GM18517 (cell line): ENCODE results near the gene PPIP5K2.
"Not testable (repeated sequence)": the region's sequence is repeated elsewhere in the genome, so short reads cannot be mapped to it uniquely, and the experiment has no call there.

Experiments
- ATAC-seq: cut with Tn5 transposase; IDR thresholded peaks from one replicate; pipeline ENCODE4 v1.9.1; 2021; ENCODE audit warnings: mild to moderate bottlenecking, moderate library complexity; ENCODE audit not compliant: unreplicated experiment

PPIP5K2 gene

GRCh38 chr5:103120607-103121200 is 603 bp downstream of the PPIP5K2 start:
- ATAC-seq: no peak

DNA sequence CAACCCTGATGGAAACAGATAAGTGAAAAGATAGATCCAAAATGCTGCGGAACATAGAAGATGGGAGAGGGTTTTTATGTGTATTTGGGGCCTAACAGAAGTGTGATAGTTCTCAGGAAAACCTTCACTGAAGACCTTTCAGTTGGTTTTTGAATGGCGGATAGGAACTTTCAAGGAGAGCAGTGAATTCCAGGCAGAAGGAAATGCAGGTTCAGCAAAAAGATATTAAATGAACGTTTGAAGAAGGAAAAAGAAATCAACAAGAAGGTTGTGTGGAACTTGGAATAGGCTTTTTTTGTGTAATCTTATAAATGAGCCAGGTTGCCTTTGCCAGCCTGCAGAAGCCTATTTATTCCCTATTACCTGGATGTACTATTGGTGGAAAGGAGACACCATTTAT is 2.1 kb downstream of the PPIP5K2 start:
- no peak for ATAC-seq

DNA sequence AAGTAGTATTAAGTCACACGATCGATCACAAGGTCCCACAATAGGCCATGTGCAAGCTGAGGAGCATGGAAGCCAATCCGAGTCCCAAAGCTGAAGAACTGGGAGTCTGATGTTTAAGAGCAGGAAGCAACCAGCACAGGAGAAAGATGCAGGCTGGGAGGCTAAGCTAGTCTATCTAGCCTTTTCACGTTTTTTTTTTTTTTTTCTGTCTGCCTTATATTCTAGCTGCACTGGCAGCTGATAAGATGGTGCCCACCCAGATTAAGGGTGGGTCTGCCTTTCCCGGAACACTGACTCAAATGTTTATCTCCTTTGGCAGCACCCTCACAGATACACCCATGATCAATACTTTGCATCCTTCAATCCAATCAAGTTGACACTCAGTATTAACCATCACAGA is 6.5 kb downstream of the PPIP5K2 start:
- ATAC-seq: no peak

DNA sequence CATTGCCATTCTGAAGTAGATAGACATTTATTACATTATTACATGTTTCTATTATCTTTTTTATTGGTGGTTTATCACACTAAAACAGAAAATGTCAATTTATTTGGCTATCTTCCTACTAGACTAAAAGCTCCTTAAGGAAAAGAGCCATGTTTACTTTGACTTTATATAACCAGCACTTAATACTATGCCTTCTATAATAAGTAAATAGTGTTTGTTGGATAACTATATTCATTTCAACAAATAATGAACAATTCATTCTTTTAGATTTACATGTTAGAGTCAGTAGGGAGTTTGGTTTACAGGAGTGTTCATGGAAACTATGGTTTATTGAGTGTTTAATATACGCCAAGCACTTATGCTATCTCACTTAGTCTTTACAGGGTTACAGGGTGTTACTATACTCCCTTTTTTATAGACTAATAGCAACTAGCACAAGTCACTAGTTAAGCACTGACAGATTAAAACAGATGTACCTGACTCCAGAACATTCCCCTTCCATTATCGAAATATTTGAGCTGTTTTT is 7.3 kb downstream of the PPIP5K2 start:
- no peak for ATAC-seq

GRCh38 chr5:103128202-103128601 is 8.1 kb downstream of the PPIP5K2 start:
- ATAC-seq: no peak

DNA sequence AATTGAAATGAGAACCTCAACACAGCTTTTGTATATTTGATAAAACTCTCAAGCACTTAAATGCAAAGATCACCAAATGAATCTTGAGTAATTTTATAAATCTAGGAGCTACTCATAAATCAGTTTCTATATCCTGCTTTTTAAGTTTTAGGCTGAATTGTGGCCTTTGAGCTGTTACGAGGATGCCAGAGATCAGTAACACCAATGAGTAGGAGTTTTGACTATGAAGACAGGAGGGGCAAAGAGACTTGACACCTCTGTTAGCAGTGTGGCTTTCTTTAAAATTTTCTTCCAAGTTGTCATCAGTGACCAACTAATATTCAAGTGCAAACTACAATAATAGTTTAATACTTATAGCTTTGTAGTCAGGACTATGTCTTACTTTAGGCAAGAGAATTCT is 12.6 kb downstream of the PPIP5K2 start:
- no peak for ATAC-seq

- ATAC-seq: no peak
These were observed 13.1 kb downstream of the PPIP5K2 start for GRCh38 chr5:103133231-103133630.

DNA sequence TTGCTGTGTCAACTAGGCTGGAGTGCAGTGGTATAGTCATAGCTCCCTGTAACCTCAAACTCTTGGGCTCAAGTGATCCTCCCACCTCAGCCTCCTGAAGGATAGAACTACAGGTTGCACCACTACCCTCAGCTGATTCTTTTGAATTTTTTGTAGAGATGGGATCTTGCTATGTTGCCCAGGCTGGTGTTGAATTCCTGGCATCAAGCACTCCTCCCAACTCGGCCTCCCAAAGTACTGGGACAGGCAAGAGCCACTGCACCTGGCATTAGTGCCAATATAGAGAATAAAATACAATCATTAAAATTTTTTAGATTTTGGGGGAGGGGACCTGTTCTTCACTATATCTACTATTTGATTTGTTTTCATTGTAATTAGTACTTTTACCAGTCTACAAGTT is 15.4 kb downstream of the PPIP5K2 start:
- no peak for ATAC-seq

DNA sequence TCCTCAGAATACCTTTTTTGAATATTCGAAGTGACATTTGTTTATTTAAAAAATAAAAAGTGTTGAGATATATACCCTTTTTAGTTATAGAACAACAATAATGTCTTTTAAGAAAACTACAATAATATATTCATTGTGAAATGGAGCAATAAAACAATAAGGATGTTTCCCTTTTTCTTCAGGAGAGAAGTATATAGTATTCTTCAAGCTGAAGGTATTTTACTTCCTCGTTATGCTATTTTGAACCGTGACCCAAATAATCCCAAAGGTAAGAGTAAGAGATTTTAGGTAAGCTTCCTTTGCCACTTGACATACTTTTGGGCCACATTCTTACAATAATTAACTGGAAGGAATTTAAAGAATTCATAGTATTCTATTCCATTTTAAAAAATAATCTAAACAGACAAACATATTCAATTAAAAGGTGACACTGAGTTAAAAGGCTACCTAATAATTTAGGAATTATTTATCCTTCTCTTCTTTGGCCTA is 18.1 kb downstream of the PPIP5K2 start:
- ATAC-seq: no peak

- ATAC-seq: peak; percentile 98
These were observed 19.3 kb downstream of the PPIP5K2 start for GRCh38 chr5:103139264-103139865.

GRCh38 chr5:103142132-103142531 is 22.0 kb downstream of the PPIP5K2 start:
- not testable (repeated sequence) for ATAC-seq

- no peak for ATAC-seq
These were observed 25.1 kb downstream of the PPIP5K2 start for GRCh38 chr5:103145196-103145595.

- no peak for ATAC-seq
These were observed 28.1 kb downstream of the PPIP5K2 start for GRCh38 chr5:103148213-103148612.

GRCh38 chr5:103151156-103151555 is 31.1 kb downstream of the PPIP5K2 start:
- ATAC-seq: no peak

- no peak for ATAC-seq
These were observed 46.6 kb downstream of the PPIP5K2 start for GRCh38 chr5:103166706-103167105.

GRCh38 chr5:103174147-103174546 is 54.0 kb downstream of the PPIP5K2 start:
- no peak for ATAC-seq

- ATAC-seq: no peak
These were observed 57.4 kb downstream of the PPIP5K2 start for GRCh38 chr5:103177543-103177942.

DNA sequence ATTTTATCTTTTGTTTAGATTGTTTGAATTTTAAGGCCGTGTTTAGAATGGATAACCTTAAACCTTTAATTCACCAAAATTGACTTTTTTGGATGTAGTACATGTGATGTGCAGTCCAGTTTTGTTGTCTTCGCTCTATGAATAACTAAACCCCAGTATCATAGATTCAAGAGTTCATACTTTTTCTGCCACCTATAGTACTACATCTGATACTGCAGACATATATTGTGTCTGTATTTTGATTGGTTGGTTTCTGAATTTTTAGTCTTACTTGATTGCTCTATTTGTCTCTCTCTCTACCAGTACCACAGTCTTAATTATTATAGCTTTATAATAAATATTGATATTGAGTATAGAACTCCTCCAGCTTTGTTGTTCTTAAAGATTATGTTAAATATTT is 58.1 kb downstream of the PPIP5K2 start:
- no peak for ATAC-seq

DNA sequence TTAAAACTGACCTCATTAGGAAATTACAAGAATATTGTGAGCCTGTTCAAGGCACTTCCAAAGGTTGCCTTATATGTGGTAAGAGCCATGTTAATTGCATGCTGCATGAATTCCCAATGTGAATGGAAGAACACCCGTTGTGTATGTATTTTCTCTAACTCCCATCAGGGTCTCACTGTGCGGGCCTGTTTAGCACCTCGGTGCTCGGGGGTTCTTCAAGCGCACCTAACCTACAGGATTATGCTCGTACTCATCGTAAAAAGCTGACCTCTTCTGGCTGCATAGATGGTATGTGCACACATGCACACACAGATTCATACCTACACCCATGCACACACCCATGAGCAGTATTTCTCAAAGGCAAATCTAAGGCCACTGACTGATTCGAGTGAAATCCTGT is 66.1 kb downstream of the PPIP5K2 start:
- ATAC-seq: no peak

DNA sequence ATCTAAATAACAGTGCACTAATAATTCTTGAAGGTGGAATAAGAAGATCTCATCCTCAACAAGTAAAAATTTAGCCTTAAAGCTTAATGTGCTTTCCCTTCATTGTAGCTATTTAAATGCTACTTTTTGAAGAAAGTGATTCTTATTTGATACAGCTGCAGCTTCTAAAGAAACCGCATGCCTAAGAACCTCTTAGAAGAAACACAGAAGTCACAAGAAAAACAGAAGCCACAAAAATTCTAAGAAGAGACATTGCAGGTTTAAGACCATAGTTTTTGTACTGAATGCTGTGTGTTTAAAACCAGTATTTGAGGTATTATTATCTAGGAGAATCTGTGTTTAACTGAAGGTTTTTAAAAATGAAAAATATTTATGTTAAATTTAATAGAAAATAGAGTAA is 68.3 kb downstream of the PPIP5K2 start:
- no peak for ATAC-seq

GRCh38 chr5:103203226-103203625 is 83.1 kb downstream of the PPIP5K2 start:
- no peak for ATAC-seq

GRCh38 chr5:103204990-103205389 is 84.9 kb downstream of the PPIP5K2 start:
- ATAC-seq: not testable (repeated sequence)
